B cell (primary cell): ENCODE data around the gene CD2.

ENCODE experiments used
- CTCF ChIP-seq: fragments of 200-600 bp; IDR thresholded peaks from one replicate; pipeline ENCODE4 v1.8.0; 2022; ENCODE audit warnings: antibody characterized with exemption, mild to moderate bottlenecking
- EZH2 ChIP-seq: IDR thresholded peaks from 2 replicates; pipeline ENCODE4 v1.6.1; 2012; ENCODE audit warnings: borderline replicate concordance, low read depth, mild to moderate bottlenecking, moderate library complexity, low read length; ENCODE audit not compliant: insufficient read depth, poor library complexity, severe bottlenecking

- no peak for TF ChIP-seq CTCF
- no peak for TF ChIP-seq EZH2
These were observed at the start of gene CD2 for GRCh38 chr1:116754198-116754977.
